Fibroblast of pulmonary artery (primary cell): ENCODE results near the gene PCNX1.
"Not testable (repeated sequence)": the region's sequence is repeated elsewhere in the genome, so short reads cannot be mapped to it uniquely, and the experiment has no call there.

ENCODE experiments used
- DNase-seq: peaks from one replicate; pipeline ENCODE4 v3.0.0-alpha.2; 2010; ENCODE audit warnings: low read depth
- H3K4me3 ChIP-seq: replicated peaks from 2 replicates; pipeline ENCODE4 v1.5.1; 2011; ENCODE audit warnings: low read depth, mild to moderate bottlenecking, control low read depth, low read length, moderate library complexity
- CTCF ChIP-seq: IDR thresholded peaks from 2 replicates; pipeline ENCODE4 v1.5.1; 2011; ENCODE audit warnings: mild to moderate bottlenecking, control low read depth, low read length, inconsistent platforms; ENCODE audit errors: missing control alignments

PCNX1 gene

GRCh38 chr14:70931008-70931407 lies 23.7 kb downstream of the PCNX1 start:
- TF ChIP-seq CTCF: no peak
- H3K4me3 ChIP-seq: no peak overlapping the region
- DNase-seq: no peak

DNA sequence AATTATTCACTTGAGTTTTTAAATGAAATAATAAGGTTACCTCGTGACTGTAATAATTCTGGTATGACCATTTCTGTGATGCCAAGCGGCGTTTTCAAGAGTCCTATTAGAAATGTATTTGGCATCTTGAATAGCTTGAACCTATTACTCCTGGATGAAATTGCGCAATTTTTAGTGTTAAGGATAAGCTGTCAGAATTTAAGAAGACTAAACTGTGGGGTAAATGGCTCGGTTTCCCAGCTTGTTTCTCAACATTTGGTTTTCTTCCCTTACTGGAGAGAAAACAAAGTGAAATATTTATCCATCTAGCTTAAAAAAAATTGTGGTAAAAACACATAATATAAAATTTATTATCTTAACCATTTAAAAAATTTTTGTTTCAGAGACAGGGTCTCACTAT lies 26.8 kb downstream of the PCNX1 start:
- DNase-seq: peak; percentile 55
- no peak overlapping the region for H3K4me3 ChIP-seq
- no peak for TF ChIP-seq CTCF

DNA sequence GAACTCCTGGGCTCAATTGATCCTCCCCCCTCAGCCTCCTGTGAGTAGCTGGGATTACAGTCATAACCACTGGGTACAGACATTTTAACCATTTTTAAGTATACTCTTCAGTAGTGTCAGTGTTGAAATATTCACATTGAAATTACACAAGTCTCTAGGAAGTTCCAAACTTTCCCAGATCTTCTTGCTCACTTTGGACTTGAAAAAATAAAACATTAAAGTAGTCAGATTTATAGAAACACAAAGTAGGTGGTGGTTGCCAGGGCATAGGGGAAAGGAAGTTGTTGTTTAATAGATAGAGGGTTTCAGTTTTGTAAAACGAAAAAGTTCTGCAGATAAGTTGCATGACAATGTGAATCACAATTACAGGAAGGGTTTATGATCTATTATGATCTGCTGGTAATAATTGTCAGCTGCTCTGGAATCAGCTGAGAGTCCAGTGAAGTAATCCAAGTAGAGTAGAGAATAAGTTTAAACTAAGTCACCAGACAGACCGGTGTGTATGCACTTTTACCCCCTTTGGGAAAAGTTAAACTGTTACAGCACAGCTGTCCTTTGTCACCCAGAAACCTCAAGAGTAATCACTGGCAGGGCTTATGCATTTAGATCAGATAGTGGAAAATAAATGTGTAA lies 27.4 kb downstream of the PCNX1 start:
- H3K4me3 ChIP-seq: no peak overlapping the region
- TF ChIP-seq CTCF: no peak
- DNase-seq: peak; percentile 72

DNA sequence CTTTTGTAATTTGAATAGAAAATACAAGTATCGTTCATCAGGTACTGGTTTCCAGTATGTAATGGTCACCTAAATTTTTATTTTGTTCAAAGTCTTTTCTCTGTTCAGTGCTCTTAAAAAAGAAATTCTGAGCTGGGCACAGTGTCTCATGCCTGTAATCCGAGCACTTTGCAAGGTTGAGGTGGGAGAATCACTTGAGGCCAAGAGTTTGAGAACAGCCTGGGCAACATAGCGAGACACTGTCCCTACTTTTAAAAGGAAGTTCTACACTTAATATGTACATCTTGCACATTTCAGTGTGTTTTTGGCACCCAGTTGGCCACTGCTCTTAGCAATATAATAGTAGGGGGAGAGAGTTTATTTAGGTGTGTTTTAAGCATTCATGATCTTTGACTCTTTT lies 27.9 kb downstream of the PCNX1 start:
- H3K4me3 ChIP-seq: no peak overlapping the region
- TF ChIP-seq CTCF: no peak
- DNase-seq: no peak

DNA sequence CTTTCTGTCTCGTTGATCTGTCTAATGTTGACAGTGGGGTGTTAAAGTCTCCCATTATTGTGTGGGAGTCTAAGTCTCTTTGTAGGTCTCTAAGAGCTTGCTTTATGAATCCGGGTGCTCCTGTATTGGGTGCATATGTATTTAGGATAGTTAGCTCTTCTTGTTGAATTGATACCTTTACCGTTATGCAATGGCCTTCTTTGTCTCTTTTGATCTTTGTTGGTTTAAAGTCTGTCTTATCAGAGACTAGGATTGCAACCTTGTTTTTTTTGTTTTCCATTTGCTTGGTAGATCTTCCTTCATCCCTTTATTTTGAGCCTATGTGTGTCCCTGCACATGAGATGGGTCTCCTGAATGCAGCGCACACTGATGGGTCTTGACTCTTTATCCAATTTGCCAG lies 32.4 kb downstream of the PCNX1 start:
- not testable (repeated sequence) for H3K4me3 ChIP-seq

GRCh38 chr14:70941637-70942341 lies 34.5 kb downstream of the PCNX1 start:
- not testable (repeated sequence) for DNase-seq, H3K4me3 ChIP-seq

More for the DNA sequence above, 32.4 kb downstream of the PCNX1 start:
- DNase-seq: not testable (repeated sequence)

GRCh38 chr14:70942342-70942706 lies 35.1 kb downstream of the PCNX1 start:
- no peak overlapping the region for H3K4me3 ChIP-seq
- TF ChIP-seq CTCF: no peak
- DNase-seq: no peak

DNA sequence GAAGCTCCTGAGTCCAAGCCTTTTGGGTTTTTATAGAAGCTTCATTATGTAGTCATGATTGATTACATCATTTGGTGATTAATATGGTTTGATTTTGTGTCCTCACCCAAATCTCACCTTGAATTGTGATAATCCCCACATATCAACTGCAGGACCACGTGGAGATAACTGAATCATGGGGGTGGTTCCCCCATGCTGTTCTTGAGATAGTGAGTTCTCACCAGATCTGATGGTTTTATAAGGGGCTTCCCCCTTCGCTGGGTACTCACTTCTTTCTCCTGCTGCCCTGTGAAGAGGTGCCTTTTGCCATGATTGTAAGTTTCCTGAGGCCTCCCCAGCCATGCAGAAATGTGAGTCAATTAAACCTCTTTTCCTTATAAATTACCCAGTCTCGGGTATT lies 35.5 kb downstream of the PCNX1 start:
- DNase-seq, H3K4me3 ChIP-seq: not testable (repeated sequence)
